CD4-positive, alpha-beta T cell treated with Interleukin-15 for 1 hour (primary cell): ENCODE measurements around the gene SRBD1.

Experiments
- DNase-seq: peaks from one replicate; pipeline ENCODE4 v3.0.0-alpha.2; 2020

The SRBD1 gene

DNA sequence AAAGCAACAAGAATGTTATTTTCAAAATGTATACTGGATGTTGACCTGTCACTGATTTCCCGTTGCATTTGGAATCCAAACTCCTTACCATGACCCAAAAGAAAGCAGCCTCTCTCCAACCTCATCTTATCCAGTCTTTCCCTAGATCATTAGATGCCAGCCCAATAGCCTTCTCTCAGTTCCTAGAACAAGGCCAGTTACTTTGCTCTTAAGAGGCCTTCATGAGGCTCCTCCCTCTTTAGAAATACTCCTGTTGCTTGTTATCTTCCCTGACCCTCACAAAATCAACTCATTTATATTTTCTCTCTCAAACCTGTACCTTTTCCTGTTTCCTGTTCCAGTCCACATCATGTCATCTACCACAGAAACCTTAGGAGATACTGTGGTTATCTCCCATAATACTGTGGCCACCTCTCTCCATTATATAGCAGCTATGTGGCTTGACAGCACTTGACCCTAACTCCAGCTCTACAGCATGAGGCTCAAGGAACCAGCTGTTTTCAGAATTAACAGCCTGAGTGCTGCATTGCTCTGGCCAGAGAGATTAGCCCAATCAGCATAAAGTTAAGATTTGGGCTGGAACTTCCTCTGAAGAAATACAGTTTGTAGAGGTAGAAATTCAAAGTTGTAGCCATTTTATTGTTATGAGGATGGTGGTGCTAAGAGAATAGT lies 22.8 kb downstream of the SRBD1 start:
- DNase-seq, result no peak

DNA sequence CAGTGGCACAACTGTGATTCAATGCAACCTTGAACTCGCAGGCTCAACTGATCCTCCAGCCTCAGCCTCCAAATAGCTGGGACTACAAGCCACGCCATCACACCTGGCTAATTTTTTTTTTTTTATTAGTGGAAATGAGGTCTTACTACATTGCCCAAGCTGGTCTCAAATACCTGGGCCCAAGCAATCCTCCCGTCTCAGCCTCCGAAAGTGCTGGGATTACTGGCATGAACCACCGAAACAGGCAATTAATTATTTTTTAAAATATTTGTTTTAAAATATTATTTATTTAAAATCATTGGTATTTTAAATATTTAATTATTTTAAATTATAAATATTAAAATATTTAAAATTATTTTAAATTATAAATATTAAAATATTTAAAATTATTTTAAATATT lies 24.5 kb downstream of the SRBD1 start:
- no peak for DNase-seq

DNA sequence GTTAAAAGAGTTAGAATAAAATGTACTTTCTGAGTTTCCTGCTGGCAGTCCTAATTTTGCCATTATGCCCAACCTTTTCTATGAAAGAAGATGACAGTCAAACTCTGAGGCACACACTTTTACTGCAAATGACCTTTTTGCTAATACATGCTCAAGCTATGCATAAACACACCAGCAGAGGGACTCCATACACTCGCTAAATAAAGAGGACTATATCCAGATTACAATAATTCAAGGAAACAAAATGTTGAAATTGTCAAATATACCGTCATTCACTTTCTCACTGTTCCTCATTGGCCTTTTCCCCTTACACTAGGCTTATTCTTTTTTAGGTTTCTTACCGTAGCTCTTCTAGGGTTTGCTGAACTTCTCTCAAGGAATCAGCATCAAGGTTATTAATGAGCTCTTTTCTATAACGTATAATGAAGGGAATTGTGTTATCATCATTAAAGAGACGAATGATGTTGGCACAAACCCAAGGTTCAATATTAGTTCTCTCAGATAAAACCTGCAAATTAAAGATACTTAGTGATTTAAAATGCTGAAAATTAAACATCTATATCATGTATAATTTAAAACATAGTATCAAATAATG lies 25.7 kb downstream of the SRBD1 start:
- no peak for DNase-seq

DNA sequence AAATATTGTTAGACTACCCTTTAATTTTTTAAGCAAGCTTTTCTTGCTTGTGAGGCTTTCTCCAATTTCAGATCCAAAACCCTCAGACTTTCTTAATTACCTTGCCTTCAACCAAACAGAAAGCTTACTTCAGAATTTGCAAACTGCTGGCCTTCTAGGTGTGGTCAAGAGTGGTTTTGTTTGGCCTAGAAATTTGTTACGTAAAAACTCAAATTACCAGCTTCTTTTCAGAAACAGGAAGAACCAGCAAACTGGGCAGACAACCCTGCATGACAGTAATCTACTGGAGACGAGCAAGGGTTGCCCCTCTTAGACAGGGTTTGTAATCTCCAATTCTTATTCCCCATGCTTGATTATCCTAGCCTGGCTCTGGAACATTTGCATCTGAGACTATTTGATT lies 27.1 kb downstream of the SRBD1 start:
- no peak for DNase-seq

DNA sequence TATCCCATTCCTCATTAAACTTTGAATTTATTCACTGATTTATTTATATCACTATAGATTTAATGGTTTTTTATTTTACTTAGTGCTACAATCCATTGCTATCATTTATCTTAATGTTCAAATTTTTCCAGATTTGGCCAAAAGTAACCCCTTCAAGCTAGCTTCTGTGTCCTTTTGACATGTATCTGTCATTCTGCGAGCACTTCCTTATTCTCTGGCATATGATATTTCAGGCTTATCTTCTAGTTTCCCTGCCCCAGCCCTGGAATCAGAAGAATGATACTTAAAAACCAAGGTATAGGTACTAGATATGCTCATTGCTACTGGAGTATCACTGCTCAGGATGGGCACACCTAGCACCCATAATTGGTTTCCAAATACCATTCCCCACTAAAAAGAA lies 28.5 kb downstream of the SRBD1 start:
- no peak for DNase-seq

DNA sequence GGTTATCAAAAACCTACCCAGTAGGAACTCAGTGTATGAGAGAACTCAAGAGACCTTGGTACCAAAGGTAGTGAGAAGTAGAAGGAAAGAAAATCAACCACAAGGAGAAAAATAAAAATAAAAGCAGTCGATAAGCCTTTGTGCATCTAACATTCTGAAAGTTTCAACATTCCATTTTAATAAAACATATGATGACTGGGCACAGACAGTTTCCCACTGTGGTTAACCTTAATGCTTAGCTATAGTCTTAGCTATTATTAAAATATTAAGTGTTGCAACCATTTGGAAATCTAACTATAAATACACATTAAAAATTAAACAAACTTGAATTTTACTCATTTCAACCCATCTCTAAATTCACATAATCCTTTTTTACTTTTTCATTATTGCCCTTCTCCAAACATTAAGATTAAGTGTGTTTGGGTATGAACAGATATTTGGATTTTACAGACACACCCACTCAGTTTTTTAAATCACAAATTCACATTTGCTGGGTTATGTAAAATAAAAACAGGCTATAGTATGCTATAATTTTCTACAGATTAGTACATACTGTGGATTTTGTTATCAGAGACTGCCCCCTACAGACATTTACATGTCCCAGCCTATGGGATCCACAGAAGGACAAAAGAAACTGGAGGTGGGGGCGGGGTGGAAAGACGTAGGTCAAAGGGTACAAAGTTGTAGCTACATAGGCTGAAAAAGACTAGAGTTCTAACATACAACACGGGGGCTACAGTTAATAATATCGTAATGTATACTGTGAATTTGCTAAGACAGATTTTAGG lies 32.8 kb downstream of the SRBD1 start:
- DNase-seq, result peak; percentile 29

DNA sequence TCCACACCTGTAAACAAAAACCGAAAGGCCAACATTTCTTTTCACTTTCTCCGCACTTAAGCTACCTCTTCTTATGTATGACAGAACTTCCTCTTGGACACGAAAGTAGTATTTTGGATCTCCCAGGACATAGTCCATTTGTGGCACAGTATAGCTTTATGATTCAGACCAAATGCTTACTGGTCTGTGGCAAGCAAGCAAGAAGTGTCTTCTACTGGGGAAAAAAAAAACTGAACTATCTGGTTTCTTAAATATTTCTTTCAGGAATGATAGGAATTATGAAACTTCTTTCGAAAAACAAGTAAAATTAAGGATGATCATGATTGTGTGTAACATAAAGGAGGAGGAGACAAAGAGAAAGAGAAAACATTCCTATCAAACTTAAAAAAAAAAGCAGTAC lies 33.6 kb downstream of the SRBD1 start:
- DNase-seq, result no peak

DNA sequence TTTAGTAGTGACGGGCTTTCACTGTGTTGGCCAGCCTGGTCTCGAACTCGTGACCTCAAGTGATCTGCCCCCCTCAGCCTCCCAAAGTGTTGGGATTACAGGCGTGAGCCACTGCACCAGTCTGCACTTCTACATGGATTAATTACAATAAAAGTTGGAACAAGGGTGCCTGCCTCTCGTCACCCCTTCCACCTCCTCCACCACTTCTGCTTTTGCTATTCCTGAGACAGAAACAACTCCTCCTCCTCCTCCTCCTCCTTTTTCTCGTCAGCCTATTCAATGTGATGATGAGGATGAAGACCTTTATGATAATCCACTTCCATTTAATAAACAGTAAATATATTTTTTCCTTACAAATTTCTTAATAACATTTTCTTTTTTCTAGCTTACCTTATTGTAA lies 35.2 kb downstream of the SRBD1 start:
- no peak for DNase-seq

DNA sequence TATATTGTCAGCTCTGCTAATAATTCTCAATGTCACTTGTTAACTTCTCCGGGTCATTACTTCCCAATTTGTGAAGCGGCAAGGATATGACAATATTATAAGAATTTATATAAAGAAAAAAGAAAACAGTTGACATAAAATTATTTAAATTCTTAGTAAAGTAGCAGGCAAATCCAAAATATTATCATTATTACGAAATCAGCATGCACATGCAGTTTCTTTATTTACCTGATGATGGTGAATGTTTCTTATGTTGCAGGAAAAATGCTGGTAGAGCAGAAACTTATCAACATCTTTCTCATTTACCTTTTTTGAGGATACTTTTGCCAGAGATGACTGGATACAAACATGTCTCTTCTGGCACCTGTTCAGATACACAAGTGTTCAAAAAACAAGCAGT lies 38.1 kb downstream of the SRBD1 start:
- DNase-seq, result no peak

DNA sequence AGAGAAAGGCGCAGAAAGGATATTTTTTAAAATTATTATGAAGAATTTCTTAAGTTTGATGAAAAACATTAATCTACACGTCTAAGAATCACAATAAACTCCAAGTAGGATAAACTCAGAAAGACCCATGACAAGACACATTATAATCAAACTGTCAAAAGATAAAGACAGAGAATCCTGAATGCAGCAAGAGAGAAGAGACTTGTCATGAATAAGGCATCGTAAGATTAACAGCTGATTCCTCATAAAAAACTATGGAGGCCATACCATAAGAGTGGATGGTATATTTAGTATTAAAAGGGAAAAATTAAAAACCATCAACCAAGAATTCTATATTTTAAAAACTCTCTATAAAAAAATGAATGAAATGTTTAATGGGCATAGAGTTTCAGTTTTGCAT lies 39.1 kb downstream of the SRBD1 start:
- no peak for DNase-seq

DNA sequence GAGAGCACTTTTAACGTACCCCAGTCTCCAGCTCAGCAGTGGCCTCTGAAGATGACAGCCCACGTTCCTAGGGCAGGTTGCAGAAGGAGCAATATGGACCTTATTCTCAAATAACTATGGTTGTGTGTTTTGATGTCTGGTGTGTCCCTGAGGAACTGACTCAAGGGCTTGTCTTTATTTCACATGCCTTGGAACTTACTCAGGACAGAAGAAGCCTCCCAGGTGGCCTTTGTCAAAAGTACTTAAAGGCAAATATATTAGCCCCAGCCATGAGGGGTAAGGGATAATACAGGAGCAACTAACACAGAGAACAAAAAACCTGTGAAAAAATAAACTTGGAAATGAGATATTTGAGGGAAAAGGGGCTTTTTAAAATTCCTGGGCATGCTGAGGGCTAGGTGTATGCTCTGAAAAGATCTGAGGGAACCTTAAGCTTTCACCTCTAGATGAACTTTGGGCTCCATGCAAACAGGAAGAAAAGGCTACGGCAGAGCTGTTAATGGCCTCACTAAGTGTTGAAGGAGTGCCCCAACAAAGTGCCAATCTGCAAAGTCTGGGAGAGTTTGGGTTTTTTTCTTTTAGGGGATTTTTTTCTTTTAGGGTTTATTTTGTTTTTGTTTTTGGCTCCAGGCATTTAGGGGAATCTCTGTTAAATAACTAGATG lies 40.3 kb downstream of the SRBD1 start:
- no peak for DNase-seq

DNA sequence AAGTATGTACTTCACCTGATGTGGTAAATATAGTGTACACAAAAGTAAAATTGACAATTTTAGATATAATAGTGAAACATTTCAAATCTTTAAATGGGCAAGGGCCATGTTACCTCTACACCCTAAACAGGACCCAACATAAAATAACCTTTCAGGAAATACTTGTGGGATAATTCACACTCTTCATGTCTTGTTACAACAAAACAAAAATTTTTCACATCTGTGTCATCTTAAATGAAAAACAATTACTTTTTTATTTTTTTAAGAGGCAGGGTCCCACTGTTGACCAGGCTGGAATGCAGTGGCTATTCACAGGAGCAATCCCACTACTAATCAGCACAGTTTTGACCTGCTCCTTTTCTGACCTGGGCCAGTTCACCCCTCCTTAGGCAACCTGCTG lies 42.1 kb downstream of the SRBD1 start:
- no peak for DNase-seq

DNA sequence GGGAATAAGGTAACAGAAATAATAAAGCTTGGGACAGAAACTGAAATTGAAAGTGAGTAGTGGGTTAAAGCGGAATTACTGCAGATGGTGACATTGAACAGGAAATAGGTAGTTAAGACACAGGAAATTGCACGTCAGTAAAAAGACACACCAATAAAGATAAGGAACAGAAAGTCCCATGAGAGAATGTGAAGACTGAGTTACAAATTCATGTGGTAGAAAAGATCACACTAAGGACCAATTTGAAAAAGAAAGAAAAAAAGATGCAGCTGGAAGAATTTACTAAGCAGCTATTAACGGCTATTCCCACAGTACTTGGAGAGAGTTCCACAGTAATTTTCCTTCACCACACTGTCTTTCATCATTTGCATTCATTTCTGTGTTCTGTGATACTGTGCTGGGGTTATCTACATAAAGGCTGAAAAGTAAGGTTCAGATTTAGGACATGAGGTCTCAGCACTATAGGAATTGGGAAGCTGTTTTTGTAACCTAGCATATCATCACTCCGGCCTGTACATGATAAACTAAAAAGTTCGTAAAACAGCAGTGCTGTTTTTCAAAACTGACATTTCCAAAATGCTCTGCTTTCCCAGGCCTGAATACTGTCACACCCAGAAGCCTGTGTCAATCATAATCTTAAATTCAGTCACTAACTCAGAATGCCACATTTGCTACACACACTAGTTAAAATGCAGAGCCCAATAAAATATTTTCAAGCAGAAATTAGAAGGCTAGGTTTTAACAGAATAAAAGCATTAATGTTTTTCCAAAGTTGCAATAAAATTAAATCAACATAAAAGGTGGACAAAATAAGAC lies 42.9 kb downstream of the SRBD1 start:
- DNase-seq, result no peak

DNA sequence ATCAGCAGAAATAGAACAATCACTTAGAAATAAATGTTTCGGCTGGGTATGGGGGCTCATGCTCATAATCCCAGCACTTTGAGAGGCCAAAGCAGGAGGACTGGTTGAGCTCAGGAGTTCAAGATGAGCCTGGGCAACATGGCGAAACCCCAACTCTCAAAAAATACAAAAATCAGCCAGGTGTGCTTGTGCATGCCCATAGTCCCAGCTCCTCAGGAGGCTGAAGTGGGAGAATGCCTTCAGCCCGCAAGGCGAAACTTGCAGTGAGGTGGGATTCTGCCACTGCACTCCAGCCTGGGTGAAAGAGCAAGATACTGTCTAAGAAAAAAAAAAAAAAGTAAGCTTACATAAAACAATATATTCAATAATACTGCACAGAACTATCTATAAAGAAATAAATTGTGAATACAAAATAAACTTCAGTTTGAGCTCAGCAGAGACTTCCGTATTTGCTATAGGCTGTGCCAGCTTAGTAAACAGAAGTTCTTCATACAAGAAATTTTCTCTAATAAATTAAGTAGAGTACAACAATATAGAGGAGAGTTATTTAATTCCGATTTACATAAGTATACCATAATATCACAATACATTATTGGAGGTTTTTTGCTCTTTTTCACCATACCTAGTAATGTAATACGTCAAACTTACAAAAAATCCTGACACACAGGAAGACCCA lies 43.6 kb downstream of the SRBD1 start:
- DNase-seq, result no peak

DNA sequence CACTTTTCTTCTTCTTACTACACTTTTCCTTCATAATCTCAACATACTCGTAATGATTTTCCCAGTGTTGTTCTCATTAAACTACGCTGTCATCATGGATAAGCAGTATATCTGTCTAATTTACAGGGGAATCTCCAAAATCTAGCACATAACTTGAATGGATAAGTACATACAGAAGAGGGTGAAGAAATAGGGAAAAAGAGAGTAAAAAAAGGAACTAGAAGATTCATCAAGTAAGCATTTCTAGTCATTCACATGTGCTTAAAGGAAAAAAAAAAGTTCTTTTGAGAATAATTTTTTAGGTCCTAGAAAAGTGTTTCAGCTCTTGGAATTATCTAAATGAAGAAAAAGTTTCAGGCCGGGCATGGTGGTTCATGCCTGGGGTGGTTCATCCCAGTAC lies 51.6 kb downstream of the SRBD1 start:
- DNase-seq, result no peak

DNA sequence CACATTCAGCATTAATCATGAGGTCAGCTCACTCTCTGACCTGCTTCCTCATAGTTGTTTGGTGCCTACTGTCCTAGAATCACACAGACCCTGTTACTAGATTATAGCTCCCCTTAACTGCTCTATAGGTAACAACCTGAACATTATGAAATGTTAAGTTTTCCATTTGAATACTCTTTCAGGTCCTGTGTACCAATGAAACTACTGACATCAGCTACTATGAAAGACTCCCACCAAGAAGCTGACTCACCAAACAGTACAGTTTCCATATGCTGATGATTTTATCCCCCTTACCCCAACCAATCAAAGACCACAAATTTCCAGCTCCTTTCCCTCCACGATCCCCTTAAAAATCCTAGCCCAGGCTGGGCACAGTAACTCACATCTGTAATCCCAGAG lies 56.3 kb downstream of the SRBD1 start:
- no peak for DNase-seq

DNA sequence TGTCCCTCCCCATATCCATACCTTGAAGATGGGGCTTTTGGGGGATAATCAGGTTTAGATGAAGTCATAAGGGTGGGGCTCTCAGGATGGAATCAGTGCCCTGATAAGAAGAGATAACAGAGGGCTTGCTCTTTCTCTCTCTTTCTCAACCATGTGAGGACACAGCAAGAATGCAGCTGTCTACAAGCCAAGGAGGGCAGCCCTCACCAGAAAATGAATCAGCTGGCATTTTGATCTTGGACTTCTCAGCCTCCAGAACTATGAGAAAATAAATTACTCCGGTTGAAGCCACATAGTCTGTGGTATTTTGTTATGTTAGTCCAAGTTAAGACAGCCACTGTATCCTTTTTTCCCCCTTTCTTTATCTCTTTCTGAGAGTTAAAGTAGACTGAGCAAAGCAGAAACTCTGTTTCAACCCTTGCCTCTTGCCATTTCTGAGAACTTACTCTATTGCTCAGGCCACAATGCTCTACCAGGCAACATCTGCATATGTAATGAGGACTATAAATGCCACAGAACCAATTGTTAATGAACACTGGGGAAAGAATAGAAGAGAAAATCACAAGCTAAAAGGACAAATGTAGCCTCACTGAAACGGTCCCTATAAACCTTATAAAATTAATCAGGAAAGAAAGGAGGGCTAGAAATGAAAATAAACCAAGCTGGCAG lies 56.9 kb downstream of the SRBD1 start:
- no peak for DNase-seq

DNA sequence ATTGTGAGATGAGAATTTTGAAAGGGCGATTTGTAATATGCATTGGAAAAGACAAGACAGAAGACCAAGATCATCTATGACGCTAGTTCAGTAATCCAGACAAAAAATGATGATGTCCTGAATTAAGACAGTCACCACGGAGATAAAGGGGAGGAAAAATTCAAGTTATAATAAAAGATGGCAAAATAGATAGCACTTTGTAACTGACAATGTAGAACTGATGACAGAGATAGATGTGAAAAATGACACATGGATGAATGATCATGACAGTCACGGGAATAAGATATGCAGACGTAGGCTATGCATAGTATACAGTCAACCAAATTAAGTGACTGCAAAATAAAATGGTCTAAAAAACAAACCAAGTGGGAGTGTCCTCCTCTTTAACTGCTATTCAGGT lies 59.2 kb downstream of the SRBD1 start:
- DNase-seq, result no peak

DNA sequence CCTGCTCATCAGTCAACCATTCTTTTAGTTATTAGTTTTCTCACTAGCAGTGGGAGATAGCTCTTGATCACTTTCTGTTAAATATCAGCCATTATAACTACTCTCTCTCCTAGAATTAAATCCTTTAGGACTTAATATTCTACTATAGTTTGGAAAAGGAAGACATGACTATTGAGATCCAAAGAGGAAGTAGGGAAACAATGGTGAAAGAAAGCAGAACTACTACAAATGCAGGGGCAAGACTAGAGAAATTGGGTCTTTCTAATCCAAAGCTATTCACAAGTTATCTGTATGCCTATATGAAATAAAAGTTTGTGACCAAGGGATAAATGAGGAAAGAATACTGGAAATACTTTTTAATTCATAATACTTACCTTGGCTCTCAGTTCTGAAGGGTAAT lies 65.1 kb downstream of the SRBD1 start:
- DNase-seq, result no peak

DNA sequence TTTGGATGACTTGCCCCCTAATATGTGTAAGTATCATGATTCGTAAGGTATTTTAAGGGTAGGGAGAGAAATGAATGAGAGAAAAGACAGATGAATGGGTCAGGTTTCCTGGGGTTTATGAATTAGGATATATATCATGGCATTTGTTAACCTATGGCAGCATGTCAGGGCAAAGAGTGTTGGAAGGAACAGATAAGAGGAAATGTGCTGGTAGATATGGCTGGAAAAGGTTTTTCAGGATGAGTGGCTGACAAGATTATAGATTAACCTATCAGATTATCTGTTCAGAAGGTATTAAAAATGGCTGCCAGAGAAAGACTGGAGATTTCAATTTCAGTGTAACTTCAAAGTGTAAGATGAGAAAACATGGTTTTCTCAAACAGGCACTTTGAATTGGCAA lies 67.8 kb downstream of the SRBD1 start:
- no peak for DNase-seq

DNA sequence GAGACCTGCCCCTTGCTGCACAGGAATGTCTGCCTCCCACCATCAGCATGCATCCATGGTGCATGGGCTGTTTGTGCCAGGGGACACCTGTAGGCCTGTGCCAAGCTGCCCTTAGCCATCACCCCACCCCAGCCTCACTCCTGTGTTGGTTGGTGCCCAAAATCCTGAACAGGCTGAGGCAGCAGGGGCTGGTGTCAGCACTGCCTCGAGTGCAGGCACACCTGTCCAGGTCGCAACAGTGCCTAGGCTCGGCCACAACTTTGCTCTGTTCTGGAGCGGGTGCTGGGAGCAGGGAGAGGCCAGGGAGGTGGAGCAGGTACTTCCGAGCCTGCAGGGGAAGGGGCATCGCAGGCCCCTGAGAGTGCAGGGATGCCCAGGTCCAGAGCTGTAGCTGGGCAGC lies 69.1 kb downstream of the SRBD1 start:
- DNase-seq, result no peak

DNA sequence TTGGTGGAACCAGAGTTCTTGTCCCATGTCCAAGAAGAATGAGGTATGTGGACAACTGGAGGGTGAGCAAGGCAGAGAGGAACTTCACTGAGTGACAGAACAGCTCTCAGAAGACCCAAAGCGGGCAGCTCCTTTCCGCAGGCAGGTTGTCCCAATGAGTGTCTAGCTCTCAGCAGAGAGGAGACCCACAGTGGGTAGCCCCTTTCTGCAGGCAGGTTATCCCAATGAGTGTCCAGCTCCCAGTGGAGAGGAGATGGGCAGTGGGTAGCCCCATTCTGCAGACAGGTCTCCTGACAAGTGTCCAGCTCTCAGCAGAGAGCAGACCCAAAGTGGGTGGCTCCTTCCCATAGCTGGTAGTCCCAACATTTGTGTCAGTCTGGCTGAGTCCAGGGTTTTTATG lies 69.6 kb downstream of the SRBD1 start:
- no peak for DNase-seq
